Breast epithelium (tissue), 3 donors: ENCODE data around the gene CLASP1.
"Not testable (repeated sequence)": the region's sequence is repeated elsewhere in the genome, so short reads cannot be mapped to it uniquely, and the experiment has no call there.

Experiments
- POLR2AphosphoS5 ChIP-seq, 3 donors: sonication (generic); formaldehyde crosslinking; IDR thresholded peaks; one replicate each; pipeline ENCODE4 v1.6.1; 2017; ENCODE audit warnings: antibody characterized with exemption in 3 of 3
- TF ChIP-seq, protein P1 (sequence below), 3 donors: fragments of 450-650 bp; IDR thresholded peaks; one replicate each; pipeline ENCODE4 v1.5.1; 2016 to 2017; ENCODE audit warnings: antibody characterized with exemption in 3 of 3, mild to moderate bottlenecking in 3 of 3, moderate library complexity in 3 of 3

DNA sequence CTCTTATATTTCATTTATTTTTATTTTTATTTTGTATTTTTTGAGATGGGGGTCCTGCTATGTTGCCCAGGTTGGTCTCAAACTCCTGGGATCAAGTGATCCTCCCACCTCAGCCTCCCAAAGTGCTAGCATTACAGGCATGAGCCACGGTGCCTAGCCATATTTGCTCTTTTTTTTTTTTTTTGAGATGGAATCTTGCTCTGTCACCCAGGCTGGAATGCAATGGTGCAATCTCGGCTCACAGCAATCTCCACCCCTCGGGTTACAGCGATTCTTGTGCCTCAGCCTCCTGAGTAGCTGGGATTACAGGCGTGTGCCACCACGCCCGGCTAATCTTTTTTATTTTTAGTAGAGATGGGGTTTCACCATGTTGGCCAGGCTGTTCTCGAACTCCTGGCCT lies 317.9 kb downstream of the CLASP1 start:
- TF ChIP-seq POLR2AphosphoS5 (IDR thresholded peaks at IDR 0.05): not testable (repeated sequence)
- TF ChIP-seq, protein P1, sequence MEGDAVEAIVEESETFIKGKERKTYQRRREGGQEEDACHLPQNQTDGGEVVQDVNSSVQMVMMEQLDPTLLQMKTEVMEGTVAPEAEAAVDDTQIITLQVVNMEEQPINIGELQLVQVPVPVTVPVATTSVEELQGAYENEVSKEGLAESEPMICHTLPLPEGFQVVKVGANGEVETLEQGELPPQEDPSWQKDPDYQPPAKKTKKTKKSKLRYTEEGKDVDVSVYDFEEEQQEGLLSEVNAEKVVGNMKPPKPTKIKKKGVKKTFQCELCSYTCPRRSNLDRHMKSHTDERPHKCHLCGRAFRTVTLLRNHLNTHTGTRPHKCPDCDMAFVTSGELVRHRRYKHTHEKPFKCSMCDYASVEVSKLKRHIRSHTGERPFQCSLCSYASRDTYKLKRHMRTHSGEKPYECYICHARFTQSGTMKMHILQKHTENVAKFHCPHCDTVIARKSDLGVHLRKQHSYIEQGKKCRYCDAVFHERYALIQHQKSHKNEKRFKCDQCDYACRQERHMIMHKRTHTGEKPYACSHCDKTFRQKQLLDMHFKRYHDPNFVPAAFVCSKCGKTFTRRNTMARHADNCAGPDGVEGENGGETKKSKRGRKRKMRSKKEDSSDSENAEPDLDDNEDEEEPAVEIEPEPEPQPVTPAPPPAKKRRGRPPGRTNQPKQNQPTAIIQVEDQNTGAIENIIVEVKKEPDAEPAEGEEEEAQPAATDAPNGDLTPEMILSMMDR (IDR thresholded peaks at IDR 0.05): not testable (repeated sequence)
